ENCODE results near the gene GHITM.
"Not testable (repeated sequence)": the region's sequence is repeated elsewhere in the genome, so short reads cannot be mapped to it uniquely, and the experiment has no call there.

GHITM gene

DNA sequence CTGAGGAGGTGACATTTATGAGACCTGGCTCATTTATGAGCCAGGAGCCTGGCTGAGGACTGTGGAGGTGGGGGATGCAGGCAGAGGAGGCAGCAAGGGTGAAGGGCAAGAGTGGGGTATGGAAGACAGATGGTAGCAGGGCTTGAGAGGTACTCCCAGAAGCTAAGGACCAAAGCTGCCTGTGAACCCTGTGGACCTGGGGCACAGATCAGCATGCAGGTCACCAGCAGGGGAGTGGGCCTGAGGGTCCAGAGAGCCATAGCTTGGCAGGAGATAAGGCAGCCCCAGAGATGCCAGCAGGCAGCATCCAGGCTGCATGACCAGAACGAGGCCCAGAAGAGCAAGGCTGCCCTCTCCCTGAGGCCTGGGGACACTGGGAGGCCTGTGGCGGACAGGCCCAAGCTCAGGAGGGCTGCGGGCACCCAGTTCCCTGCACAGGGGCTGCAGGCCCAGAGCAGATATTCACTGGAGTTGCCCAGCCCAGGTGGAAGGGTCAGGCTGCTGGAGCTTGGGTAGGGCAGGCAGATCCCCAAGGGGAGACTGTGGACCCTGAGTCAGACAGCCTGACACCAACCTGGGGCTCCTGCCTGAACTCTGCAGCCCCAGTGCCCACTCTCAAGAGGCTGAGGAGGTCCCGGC, 37.6 kb downstream of the GHITM start:
- DNase-seq, result peak; percentile 51

DNA sequence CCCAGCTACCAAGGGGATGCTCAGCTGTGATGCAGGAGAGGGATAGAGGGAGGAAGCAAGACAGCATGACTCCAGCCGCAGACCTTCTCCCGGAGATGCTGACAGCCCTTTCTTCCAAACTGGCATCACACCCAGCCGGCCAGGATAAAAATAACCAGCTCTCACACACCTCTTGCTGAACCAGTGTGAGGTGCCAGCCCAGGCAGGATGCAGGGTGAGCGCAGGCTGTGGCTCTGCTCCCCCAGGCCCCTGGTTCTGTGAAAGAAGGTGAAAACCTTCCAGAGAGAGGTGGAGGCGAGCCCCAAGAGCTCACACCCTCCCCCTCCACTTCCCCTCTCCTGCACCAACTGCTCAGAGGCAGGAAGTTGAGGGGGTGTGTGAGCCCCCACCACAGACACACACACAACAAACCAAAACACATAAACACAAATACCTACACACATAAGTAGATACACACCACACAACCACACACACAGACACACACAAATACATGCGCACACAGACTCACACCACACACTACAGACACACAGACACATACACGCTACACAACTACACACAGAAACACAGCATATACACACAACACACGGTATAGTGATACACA, 38.3 kb downstream of the GHITM start:
- DNase-seq, result peak; percentile 50

DNA sequence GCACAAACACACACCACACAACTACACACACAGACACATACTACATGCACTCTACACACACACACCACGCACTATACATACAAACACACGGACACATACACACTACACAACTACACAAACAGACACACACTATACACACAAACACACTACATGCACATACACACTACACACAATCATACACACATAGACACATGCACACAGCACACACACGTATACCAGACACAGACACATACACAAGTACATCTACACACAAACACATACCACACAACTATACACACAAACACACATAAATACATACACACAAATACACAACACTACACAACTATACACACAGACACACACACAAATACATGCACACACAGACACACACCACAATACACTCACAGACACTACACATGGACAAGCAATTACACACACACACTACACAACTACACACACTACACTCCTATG, 38.9 kb downstream of the GHITM start:
- DNase-seq, result no peak

DNA sequence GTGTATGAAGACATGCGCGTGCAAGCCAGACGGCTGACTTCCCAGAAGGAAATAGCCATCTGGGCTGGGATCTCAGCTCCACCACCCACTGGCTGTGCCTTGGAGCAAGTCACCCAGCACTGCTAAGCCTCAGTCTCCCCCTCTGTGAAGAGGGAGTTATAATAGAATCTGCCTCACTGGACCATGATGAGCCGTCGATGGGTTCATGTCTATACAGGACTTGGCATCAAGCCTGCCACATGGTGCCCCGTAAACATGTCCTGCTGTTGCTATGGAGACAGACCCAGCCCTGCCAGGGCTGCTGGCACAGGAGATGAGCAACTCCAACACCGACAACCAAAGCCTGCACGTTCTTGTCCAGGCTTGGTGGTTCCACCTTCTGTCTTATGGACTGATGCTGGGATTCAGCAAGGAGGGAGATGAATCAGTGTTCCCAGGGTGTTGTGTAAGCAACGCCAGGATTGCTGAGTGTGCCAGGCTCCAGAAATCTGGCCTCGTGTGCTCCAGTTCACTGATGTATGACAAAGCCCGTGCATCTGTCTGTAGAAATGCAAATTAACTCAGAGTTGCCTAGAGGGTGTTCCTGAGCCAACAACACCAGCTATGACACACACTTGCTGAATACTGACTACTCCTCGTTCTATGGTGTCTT, 39.9 kb downstream of the GHITM start:
- peak; percentile 46 for DNase-seq

DNA sequence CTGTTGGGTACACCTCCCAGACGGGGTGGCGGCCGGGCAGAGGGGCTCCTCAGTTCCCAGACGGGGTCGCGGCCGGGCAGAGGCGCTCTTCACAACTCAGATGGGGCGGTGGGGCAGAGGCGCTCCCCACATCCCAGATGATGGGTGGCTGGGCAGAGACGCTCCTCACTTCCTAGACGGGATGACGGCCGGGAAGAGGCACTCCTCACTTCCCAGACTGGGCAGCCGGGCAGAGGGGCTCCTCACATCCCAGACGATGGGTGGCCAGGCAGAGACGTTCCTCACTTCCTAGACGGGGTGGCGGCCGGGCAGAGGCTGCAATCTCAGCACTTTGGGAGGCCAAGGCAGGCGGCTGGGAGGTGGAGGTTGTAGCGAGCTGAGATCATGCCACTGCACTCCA, 41.1 kb downstream of the GHITM start:
- DNase-seq, result not testable (repeated sequence)

DNA sequence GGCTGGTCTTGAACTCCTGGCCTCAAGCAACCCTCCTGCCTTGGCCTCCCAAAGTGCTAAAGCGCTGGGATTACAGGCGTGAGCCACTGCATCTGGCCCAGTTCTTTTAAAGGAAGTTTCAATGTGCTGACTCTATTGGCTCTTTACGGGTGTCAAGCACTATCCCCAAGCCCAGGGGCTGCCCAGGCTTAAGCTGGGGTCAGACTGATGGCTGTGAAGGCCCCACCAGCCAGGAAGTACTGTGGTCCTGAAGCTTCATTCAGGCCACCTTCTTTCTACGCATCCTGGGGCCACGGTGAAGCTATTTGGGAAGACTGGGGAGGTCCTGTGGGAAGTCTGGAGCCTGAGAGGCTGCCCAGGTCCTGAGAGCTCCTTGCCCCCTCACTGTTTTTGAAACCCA, 42.3 kb downstream of the GHITM start:
- no peak for DNase-seq

DNA sequence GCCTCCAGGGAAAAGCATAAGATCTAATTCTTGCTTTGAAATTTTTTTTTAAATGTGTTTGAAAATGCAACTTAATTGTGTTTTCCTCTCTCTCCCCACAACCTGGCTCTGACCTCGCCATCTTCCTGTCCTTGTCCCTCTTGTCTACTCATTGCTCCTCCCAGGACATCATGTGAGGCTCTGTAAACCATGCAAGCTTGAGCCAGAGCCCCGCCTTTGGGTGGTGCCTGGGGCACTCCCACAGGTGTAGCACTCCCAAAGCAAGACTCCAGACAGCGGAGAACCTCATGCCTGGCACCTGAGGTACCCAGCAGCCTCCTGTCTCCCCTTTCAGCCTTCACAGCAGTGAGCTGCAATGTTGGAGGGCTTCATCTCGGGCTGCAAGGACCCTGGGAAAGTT, 45.2 kb downstream of the GHITM start:
- DNase-seq, result peak; percentile 34

DNA sequence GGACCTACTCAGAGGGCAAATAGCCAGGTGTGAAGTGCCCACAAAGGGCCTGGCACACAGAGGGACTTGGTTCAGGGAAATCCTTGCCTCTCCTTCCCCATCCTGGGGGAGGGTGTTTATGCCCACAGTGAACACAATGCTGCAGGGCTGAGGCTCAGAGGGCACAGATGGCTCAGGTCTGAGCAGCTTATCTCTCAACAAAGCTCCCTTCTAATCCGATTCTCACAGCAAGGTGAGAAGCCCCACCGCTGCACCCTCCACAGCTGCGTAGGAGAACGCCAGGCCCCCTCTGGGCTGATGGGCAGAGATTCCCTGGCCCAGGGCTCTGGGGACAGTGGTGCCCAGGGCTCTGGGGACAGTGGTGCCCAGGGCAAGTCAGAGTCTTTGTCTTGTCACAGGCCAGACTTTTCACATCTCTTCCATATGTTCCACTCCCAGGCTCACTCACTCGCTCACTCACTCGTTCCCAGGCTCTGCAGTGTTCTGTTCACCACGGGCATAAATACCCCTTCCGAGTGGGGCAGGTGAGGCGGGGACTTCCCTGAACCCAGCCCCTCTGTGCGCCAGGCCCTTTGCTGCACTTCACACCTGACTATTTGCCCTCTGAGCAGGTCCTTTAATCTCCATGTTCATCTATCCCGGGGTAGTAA, 46.3 kb downstream of the GHITM start:
- DNase-seq, result peak; percentile 46

DNA sequence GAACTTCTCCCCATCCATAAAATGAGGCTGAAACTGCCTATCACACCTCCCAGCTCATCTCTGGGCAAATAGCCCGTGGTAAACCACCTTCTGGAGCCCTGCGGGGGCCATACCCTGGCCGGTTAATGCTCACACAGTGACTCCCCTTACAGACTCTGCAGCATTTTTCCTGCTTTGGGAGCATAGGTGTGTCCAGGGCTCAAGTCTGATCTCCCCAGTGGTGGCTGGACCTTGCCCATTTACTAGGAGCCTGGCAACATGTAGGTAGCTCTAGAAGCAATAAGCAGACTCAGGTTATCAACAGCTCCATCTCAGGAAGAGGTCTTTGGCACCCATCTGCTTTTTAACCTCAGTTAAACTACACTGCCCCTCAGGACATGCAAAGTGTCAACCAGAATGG, 49.5 kb downstream of the GHITM start:
- peak; percentile 25 for DNase-seq

DNA sequence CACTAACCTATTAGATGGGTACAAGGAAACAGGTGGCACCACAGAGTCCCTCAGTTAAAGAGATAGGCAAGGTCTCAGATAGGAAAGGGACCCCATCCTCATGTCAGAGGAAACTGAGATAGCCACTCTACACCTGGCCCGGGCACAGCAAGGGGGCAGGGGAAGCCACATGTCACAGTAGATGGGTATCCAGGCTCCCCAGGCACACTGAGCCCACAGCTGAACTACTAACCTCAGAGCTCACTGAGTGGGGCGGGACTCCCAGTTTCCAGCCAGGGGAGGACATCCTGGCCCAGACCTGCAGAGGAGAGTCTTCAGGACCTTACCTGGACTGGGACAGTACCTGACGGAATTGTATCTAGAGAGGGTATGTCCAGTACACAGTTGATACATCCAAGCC, 51.3 kb downstream of the GHITM start:
- peak; percentile 33 for DNase-seq

DNA sequence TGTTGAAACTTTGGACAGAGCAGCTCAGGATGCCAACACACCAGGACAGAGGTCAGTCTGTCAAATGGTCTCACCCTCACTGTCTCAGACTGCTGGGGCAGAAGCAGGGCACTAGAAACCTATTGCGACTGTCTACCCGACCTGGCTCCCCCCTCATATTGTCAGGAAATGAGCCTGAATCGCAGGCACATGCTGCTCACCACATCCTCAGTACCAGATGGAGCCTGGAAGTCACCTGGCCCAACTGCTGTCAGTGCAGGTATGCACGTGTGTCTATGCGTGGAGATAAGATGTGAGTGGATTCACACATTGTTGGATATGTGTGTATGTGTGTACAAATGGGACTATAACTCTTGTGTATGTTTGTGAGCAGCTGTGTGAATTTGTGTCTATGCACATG, 51.8 kb downstream of the GHITM start:
- DNase-seq, result peak; percentile 37

DNA sequence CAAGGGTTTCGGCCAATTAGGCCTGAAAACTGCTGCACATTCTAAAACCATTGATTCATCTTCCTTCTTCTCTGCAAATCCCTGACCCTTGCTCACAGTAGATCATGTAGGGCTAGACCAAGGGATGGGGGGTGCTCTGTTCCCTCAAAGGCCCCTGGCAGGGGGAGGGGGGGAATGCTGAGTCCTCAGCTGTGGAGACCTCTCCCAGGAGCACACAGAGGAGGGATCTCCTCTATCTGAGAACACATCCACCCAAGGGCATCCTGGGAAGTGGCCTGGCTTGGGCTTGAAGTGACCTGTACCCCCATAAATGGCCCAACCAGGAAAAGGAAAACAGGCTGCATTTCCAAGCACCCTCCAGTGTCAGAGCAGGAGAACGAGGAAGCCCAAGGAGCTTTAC, 54.0 kb downstream of the GHITM start:
- DNase-seq, result peak; percentile 28

DNA sequence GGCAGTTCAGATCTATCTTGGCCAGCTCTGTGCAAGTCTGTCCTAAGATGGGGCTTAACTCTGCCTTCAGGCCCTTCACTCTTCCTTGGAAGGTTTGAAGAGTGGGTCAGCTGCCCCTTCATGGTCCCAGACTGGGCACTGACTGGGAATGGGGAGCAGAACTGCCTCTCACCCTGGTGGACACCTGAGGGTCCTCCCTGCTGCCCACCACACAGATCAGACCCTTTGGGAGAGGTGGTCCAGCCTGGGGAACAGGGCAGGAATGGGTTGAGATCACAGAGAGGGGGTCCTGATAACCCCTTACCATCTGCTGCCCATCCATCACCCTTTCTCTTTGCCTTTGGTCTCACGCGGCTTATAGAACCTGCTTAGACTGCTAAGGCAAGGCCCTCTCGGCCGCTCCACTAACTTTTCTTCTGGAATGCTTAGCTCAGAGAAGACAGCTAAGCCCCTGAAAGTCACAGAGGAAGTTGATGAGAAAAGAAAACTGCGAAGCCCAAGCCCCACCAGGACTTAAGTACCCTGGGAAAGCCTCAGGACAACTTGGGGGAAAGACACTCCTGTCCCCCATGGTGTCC, 54.6 kb downstream of the GHITM start:
- no peak for DNase-seq

DNA sequence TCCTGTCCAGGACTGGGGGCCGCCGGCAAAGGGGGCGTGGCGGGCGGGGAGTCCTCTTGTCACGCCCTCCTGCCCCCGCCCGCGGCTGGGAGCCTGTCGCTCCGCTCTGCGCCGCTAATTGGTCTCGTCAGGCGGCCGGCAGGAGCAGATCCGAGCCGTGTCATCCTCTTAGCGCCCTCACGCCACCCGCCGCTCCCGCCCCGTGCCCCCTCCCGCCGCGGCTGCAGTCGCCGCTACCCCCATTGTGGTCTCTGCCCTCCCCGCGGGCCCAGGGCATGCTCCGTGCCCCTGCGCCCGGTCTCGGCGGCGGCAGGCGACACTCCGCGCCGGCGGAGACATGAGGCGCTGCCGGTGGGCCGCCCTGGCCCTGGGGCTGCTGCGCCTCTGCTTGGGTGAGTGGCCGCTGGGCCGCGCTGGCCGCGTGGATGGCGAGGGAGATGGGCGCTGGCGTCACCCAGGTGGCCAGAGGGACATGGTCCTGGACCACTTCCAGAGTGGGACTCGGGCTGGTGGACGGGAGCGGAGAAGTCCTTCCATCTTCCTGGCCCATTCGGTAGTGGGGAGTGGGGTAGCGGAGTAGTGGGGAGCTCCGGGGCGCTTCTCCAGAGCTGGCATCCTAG, 55.2 kb downstream of the GHITM start, which contains the start of gene CDHR1:
Gene CDHR1, plus strand, starts transcription at position 114 of the 620 bp plus-strand sequence. Its CDS starts 224 bp downstream, at position 338.
- peak; percentile 78 for DNase-seq

DNA sequence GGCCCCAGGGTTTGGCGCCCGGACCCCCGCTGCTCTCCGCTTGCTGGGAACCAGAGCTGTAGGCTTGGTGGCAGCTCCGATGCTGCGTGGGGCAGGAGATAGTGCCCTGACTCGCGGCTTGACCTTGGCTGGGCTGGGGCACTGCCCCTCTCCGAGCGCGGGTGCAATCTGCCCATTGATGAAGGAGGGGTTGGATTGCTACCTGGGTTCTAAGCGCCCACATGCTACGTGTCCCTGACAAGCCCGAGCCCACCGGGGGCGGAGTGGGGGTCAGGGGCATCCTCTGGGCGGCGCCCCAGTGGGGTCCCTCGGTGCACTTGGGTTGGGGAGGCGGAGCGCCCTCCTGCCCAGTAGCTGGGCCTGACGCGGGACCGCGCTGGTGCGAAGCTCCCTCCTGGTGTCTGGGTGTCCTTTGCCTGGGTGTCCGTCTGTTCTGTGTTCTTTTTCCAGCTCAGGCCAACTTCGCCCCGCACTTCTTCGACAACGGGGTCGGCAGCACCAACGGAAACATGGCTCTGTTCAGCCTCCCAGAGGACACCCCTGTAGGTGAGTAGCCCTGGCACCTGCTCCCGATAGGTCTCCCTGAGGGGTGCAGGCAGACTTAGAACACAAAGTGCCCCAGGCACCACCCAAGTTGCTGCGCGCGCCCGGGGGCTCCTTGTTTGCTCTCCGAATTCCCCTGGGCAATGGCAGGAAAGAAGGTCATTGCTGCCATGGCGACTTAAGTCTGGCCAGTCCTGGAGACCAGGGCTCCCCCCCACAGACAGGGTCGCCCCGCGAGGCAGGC, 55.9 kb downstream of the GHITM start:
- DNase-seq, result peak; percentile 41

DNA sequence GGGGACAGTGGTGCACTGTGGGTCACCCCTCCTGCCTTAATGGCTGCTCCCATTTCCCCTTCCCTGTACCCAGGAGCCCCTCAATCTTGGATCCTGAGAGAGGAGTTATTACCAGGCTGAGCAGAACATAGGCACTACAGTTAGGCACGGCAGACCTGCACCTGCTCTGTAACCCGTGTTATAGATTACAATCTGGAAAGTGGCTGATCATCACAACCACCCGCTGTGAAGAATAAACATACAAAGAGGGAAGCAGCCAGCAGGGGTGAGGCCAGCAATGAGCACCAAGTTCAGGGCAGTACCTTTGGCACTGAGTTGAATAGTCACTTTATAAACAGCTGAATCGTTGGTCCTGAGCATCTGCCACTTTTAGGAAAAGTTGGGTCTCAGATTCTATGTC, 56.8 kb downstream of the GHITM start:
- DNase-seq, result no peak

DNA sequence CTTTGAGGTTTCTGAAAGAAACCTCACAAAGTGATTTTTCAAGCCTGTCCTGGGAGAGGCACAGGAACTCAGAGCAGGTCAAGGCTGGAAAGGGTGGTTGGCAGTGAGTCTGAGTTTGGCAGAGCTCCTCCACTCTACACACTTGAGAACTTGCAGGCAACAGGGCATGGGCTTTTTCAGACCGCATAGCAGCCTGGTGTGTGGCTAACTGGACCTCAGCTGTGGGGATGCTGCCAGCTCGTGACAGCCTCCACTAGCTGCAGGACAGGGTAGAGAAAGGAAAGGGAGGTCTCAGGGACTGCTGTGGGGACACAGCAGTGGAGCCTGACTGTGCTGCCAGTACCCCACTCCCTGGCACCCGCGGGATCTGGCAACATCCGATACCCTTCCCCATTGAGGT, 57.6 kb downstream of the GHITM start:
- DNase-seq, result no peak

DNA sequence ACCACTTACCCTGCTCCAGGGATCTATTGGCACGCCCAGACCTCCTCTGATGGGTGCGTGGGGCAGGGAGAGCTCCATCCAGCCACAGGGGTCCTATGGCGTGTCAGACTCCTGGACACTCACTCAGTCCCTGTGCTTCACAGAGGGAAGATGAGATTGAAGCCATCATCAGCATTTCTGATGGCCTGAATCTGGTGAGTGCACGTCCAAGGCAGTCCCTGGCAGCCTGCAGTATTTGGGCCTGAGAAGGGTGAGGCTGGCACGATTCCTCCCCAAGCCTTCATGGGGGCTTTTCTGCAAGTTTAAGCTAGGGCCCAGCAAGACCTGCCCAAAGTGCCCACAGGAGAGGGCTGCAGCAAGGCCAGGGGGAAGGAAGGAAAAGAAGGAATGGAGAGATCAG, 58.3 kb downstream of the GHITM start:
- DNase-seq, result no peak

DNA sequence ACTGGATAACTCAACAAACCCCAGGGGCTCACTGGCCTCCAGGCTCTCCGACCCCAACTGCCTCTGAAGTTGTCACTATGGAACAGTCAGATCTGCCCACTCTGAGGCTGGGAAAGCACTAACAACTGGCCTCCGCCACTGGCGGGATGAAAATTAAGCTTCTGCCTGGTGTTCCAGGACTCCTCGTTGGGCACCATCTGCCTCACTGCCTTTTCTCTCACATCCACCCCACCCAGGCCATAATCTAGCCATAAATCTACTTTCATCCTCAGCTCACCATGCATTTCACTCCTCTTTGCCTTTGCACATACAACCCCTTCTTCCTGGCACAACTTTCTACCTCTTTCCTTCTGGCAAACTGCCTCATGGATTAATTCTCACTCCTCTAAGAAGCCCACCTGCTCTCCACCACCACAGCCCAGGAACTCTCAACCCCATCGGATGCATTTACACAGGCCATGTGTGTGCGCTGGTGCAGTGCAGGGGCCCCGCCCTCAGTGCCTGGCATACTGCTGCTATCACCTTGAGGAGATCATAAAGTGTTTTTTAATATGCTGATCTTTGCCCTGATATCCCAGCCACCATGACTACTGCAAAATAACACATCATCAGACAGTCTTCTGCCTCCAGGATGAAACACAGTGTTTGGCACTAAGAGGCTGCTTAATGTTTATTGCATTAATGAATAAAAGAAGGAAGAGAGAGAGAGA, 59.1 kb downstream of the GHITM start:
- no peak for DNase-seq

DNA sequence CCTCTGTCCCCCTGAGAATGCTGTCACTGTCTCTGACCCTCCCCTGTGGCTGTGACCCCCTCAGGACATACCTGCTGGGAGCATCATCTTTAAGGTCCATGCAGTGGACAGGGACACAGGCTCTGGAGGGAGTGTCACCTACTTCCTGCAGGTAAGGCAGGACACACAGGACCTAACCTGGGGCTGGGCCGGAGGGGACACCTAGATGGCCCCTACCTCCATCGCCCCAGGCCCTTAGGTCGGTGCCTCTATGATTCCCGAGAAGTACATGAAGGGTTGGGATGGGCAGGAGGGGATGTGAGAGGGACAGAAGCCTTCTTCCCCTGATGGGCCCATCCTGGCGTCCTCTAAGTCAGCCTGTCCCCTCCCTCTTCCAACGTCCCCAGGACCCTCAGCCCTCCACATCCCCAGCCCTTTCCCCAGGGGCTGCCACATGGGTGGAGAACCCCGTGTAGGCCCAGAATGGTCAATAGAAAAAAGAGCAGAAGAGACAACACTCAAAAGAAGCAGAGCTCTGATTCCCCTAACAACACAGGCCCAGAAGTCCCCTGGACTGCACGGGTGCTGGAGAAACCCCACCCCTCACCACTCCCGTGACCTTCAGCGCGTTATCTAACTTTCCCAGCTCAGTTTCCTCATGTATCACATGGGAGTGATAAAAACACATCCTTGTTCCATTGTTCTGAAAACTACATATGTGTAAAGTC, 61.4 kb downstream of the GHITM start:
- no peak for DNase-seq

DNA sequence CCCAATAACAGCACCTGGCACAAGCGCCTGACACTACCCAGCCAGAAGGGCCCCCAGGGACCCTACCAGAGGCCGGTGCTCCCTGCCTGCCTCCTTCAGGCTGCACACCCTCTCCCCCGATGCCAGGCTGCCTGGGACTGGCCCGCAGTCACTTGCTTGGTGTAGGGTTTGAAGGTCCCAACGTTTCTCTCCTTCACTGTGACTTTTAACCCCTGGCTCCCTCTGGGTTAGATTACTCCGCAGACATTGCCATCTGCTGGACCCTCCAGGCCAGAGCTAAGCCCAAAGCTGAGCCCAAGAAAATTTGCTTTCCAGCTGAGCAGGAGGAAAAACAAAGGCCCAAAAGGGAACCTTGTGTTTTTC, 61.9 kb downstream of the GHITM start:
- DNase-seq, result no peak

Measured in islet precursor cell (in vitro differentiated cells).